ENCODE results near the gene PARD6B. TPM values are rescaled to one million over a fixed set of nuclear protein-coding genes. Genes with fewer than 3 reads are reported as not detected.

The PARD6B gene
- total and polyA plus RNA-seq, 2 of the 13 experiments (the other 11 are each of a cell fraction or from before 2014, with no cell fraction given): 6.9 to 22.2 TPM

DNA sequence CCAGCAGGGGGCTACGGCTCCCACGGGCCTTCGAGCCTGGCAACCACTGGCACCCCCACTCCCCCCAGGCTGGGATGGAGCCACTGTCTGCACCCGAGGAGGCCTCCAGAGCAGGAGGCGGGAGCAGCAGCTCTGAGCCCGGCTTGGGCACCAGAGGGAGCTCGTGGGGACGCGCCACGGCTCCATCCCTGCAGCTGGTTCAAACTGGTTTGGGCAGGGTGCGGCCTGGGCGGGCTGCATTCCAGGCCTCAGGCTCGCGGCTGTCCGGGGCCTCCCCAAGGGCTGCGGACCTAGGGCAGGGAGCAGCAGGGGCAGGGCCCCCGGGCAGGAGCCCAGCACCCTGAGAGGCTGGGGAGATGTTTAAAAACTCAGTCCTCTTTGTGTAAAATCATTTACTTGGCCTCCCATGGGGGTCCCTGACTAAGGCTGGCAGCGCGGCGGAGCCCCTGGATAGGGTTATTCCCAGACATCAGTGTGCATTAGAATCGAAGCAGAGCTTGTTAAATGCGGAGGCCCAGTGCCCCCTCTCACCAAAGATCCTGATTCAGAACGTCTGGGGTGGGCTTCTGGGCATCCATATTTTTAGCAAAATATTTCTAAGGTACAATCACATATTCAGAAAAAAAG, 59.4 kb downstream of the PARD6B start (continued):
- TF ChIP-seq, protein P1, sequence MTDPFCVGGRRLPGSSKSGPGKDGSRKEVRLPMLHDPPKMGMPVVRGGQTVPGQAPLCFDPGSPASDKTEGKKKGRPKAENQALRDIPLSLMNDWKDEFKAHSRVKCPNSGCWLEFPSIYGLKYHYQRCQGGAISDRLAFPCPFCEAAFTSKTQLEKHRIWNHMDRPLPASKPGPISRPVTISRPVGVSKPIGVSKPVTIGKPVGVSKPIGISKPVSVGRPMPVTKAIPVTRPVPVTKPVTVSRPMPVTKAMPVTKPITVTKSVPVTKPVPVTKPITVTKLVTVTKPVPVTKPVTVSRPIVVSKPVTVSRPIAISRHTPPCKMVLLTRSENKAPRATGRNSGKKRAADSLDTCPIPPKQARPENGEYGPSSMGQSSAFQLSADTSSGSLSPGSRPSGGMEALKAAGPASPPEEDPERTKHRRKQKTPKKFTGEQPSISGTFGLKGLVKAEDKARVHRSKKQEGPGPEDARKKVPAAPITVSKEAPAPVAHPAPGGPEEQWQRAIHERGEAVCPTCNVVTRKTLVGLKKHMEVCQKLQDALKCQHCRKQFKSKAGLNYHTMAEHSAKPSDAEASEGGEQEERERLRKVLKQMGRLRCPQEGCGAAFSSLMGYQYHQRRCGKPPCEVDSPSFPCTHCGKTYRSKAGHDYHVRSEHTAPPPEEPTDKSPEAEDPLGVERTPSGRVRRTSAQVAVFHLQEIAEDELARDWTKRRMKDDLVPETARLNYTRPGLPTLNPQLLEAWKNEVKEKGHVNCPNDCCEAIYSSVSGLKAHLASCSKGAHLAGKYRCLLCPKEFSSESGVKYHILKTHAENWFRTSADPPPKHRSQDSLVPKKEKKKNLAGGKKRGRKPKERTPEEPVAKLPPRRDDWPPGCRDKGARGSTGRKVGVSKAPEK (CRISPR knock-in tag; IDR thresholded peaks at IDR 0.05; ENCODE audit: borderline replicate concordance): no peak
- TF ChIP-seq HDAC2 (CRISPR knock-in tag; IDR thresholded peaks at IDR 0.05) (peak; percentile 94), ZSCAN31 (CRISPR knock-in tag; IDR thresholded peaks at IDR 0.05; ENCODE audit: low read depth) (peak; percentile 99), ZSCAN9 (CRISPR knock-in tag; IDR thresholded peaks at IDR 0.05; ENCODE audit: borderline replicate concordance) (peak; percentile 58), ZNF546 (CRISPR knock-in tag; conservative IDR thresholded peaks at IDR 0.05) (no peak), NBN (conservative IDR thresholded peaks at IDR 0.05) (no peak), ZSCAN22 (CRISPR knock-in tag; IDR thresholded peaks at IDR 0.05) (no peak), ZNF720 (CRISPR knock-in tag; IDR thresholded peaks at IDR 0.05) (no peak), SPEN (CRISPR knock-in tag; IDR thresholded peaks at IDR 0.05; ENCODE audit: low read depth) (peak; percentile 97), FOXJ3 (CRISPR knock-in tag; IDR thresholded peaks at IDR 0.05; ENCODE audit: borderline replicate concordance) (peak; percentile 82), ERF (CRISPR knock-in tag; IDR thresholded peaks at IDR 0.05) (peak; percentile 92), HOXA7 (CRISPR knock-in tag; IDR thresholded peaks at IDR 0.05) (no peak), ZNF138 (CRISPR knock-in tag; IDR thresholded peaks at IDR 0.05; ENCODE audit: low read depth) (0 out of 2 replicates have a peak, but pooled peaks have one; percentile 85), ZNF776 (CRISPR knock-in tag; IDR thresholded peaks at IDR 0.05) (no peak), ZNF749 (CRISPR knock-in tag; IDR thresholded peaks at IDR 0.05; ENCODE audit: borderline replicate concordance) (no peak), JUNB (CRISPR knock-in tag; IDR thresholded peaks at IDR 0.05; ENCODE audit: borderline replicate concordance) (no peak)
- TF ChIP-seq, protein P2, sequence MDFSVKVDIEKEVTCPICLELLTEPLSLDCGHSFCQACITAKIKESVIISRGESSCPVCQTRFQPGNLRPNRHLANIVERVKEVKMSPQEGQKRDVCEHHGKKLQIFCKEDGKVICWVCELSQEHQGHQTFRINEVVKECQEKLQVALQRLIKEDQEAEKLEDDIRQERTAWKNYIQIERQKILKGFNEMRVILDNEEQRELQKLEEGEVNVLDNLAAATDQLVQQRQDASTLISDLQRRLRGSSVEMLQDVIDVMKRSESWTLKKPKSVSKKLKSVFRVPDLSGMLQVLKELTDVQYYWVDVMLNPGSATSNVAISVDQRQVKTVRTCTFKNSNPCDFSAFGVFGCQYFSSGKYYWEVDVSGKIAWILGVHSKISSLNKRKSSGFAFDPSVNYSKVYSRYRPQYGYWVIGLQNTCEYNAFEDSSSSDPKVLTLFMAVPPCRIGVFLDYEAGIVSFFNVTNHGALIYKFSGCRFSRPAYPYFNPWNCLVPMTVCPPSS (IDR thresholded peaks at IDR 0.05): no peak
- TF ChIP-seq, protein P3, sequence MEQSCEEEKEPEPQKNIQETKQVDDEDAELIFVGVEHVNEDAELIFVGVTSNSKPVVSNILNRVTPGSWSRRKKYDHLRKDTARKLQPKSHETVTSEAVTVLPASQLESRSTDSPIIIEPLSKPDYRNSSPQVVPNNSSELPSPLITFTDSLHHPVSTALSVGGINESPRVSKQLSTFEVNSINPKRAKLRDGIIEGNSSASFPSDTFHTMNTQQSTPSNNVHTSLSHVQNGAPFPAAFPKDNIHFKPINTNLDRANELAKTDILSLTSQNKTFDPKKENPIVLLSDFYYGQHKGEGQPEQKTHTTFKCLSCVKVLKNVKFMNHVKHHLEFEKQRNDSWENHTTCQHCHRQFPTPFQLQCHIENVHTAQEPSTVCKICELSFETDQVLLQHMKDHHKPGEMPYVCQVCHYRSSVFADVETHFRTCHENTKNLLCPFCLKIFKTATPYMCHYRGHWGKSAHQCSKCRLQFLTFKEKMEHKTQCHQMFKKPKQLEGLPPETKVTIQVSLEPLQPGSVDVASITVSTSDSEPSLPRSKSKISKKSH (CRISPR knock-in tag; IDR thresholded peaks at IDR 0.05; ENCODE audit: borderline replicate concordance): peak; percentile 99; the same call in 1 of the 2 replicates
- TF ChIP-seq, protein P4, sequence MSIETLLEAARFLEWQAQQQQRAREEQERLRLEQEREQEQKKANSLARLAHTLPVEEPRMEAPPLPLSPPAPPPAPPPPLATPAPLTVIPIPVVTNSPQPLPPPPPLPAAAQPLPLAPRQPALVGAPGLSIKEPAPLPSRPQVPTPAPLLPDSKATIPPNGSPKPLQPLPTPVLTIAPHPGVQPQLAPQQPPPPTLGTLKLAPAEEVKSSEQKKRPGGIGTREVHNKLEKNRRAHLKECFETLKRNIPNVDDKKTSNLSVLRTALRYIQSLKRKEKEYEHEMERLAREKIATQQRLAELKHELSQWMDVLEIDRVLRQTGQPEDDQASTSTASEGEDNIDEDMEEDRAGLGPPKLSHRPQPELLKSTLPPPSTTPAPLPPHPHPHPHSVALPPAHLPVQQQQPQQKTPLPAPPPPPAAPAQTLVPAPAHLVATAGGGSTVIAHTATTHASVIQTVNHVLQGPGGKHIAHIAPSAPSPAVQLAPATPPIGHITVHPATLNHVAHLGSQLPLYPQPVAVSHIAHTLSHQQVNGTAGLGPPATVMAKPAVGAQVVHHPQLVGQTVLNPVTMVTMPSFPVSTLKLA (IDR thresholded peaks at IDR 0.05): no peak

Data from HepG2 (cell line).